Measurements from ENCODE around the gene RNF115. TPM values are rescaled to one million over a fixed set of nuclear protein-coding genes. Genes with fewer than 3 reads are reported as not detected.
A peak's percentile ranks its signal among the peaks of the same experiment; 100 is the strongest.

Gene RNF115
- 10 to 100 TPM in 2 of 4 donors, 1 to 10 TPM in 2; 7.1 to 22.3 (median 12.2) TPM for total RNA-seq

DNA sequence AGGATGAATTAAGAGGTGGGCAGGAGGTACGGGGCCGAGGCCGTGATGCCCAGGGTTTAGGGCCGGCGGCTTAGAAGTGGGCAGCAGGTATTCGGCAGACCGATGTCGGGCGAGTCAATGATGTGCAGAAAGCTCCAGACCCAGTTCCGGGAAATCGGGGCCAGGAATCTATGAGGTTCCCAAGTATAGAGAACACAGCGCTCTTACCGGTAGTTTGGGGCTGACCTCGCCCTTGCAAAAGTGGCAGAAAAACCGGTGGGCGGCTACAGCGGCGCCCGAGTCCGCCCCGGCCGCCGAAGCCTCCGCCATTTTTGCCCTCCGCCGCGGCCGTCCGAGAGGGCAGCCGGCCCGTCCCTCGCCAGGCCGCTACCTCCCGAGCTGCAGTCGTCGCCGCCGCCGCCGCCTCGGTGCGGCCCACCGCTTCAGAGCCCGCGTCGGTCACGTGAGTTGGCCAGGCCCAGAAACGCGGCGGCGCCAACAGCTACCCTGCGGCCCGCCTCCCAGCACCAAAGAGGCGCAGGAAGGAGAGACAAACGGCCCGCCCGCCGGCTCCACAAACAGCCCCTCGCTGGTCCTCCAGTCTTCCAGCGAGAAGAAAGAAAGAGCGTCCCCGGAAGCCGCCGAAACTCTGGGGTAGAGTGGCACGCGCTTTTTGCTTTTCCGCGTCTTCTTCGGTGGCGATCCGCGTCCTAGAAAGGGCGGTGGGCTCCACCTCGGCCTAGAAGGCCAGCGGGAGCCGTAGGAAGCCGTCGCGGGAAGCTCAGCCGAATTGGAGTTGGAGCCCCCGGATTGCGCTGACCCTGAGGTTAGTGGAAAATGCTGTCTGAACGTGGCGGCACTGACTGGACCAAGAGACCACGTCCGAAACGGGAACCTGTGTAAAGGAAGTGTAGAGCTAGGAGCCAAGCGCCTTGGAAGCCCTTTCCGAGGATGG lies at the start of gene RNF115, which contains the start of gene POLR3C:
Gene RNF115, minus strand, starts transcription at position 531 of the 934 bp plus-strand sequence. Its CDS starts 222 bp downstream, at position 309.
Gene POLR3C, plus strand, starts transcription at position 636 of the 934 bp plus-strand sequence. CDS start 1,577 bp downstream, outside the sequence.
- under 1% methylated on average over 34 of the region's 89 CpGs for WGBS
- H3K4me3 ChIP-seq, result peak within 1 kb of the TSS; percentile 88
- TF ChIP-seq POLR2AphosphoS5 (IDR thresholded peaks at IDR 0.05) (peak in 1 of 3 donors; percentile 70), EP300 (IDR thresholded peaks at IDR 0.05) (no peak), POLR2A (IDR thresholded peaks at IDR 0.05) (peak in 1 of 2 donors; percentile 84)
- TF ChIP-seq, protein P1, sequence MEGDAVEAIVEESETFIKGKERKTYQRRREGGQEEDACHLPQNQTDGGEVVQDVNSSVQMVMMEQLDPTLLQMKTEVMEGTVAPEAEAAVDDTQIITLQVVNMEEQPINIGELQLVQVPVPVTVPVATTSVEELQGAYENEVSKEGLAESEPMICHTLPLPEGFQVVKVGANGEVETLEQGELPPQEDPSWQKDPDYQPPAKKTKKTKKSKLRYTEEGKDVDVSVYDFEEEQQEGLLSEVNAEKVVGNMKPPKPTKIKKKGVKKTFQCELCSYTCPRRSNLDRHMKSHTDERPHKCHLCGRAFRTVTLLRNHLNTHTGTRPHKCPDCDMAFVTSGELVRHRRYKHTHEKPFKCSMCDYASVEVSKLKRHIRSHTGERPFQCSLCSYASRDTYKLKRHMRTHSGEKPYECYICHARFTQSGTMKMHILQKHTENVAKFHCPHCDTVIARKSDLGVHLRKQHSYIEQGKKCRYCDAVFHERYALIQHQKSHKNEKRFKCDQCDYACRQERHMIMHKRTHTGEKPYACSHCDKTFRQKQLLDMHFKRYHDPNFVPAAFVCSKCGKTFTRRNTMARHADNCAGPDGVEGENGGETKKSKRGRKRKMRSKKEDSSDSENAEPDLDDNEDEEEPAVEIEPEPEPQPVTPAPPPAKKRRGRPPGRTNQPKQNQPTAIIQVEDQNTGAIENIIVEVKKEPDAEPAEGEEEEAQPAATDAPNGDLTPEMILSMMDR (IDR thresholded peaks at IDR 0.05), result no peak

GRCh38 chr1:145871994-145872924 lies 48.4 kb upstream of the RNF115 start:
- H3K27me3 ChIP-seq, result no peaks in the 10 kb centered on the region
- no peaks in the 10 kb centered on the region for H3K9me3 ChIP-seq
- peaks cover 21% of the 10 kb centered on the region for H3K4me1 ChIP-seq
- peak overlapping the region; percentile 80 for H3K27ac ChIP-seq
- DNase-seq (ENCODE audit: low spot score in 2 of 2), result peak; percentile 87 to 88
- peak overlapping the region; percentile 50 for H3K4me3 ChIP-seq
- H3K36me3 ChIP-seq, result no peaks in the 10 kb centered on the region
- TF ChIP-seq POLR2AphosphoS5 (IDR thresholded peaks at IDR 0.05) (no peak), EP300 (IDR thresholded peaks at IDR 0.05) (no peak), POLR2A (IDR thresholded peaks at IDR 0.05) (no peak)
- TF ChIP-seq, protein P1 (IDR thresholded peaks at IDR 0.05), result no peak
- WGBS, result 36% methylated on average over 43 of the region's 47 CpGs

More for the DNA sequence above, at the start of gene RNF115, which contains the start of gene POLR3C:
- peak within 1 kb of the TSS; percentile 95 for H3K27ac ChIP-seq
- peak; percentile 93 to 96 for DNase-seq (ENCODE audit: low spot score in 2 of 2)
- H3K27me3 ChIP-seq, result no peaks in the 10 kb centered on the region
- H3K36me3 ChIP-seq, result peaks cover 22% of the 10 kb centered on the region
- H3K4me1 ChIP-seq, result peaks cover 21% of the 10 kb centered on the region
- H3K9me3 ChIP-seq, result no peaks in the 10 kb centered on the region

DNA sequence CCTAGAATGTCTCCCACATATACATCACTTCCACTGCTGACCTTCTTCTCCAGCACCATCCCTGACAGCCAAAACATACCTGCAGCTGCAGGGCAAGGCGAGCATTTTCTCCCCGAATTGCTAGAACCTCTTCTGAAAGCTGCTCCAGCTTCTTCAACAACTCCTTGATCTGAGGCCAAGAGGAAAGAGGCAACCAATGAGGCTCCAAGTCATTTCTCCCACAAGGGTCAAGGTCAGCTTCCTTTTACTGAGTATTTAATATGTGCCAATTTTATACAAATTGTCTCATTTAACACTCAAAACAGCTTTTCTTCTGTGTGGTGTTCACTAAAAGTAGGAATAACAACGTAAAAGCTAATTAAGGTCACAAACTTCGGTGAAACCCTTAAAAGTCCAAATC lies 44.3 kb upstream of the RNF115 start:
- Histone ChIP-seq H3K27ac (no peak overlapping the region), H3K9me3 (no peaks in the 10 kb centered on the region), H3K4me3 (no peak overlapping the region), H3K4me1 (peaks cover 20% of the 10 kb centered on the region), H3K36me3 (peaks cover 4% of the 10 kb centered on the region), H3K27me3 (no peaks in the 10 kb centered on the region)
- DNase-seq (ENCODE audit: low spot score in 2 of 2), result no peak
- WGBS, result 74% methylated on average over 4 of the region's 4 CpGs
- TF ChIP-seq POLR2AphosphoS5 (IDR thresholded peaks at IDR 0.05) (no peak), POLR2A (IDR thresholded peaks at IDR 0.05) (no peak), EP300 (IDR thresholded peaks at IDR 0.05) (no peak)
- TF ChIP-seq, protein P1 (IDR thresholded peaks at IDR 0.05), result no peak

- 64% methylated on average over 5 of the region's 5 CpGs for WGBS
Measured at GRCh38 chr1:145863282-145864018, 39.6 kb upstream of the RNF115 start.

More at GRCh38 chr1:145863282-145864018, 39.6 kb upstream of the RNF115 start:
- no peak for DNase-seq (ENCODE audit: low spot score in 2 of 2)
- no peak overlapping the region for H3K27ac ChIP-seq
- no peaks in the 10 kb centered on the region for H3K27me3 ChIP-seq
- H3K9me3 ChIP-seq, result no peaks in the 10 kb centered on the region
- H3K4me3 ChIP-seq, result no peak overlapping the region
- H3K4me1 ChIP-seq, result peaks cover 6% of the 10 kb centered on the region
- peaks cover 4% of the 10 kb centered on the region for H3K36me3 ChIP-seq
- TF ChIP-seq POLR2AphosphoS5 (IDR thresholded peaks at IDR 0.05), result no peak
- TF ChIP-seq EP300 (IDR thresholded peaks at IDR 0.05), result no peak
- TF ChIP-seq POLR2A (IDR thresholded peaks at IDR 0.05), result no peak
- TF ChIP-seq, protein P1 (IDR thresholded peaks at IDR 0.05), result no peak
